HL-60/S4 treated with retinoic acid at 250 ng/mL for 4 days and 3 days (cell line): Measurements from ENCODE around the gene EEF1A2.

Source experiments
- in situ Hi-C: fragments of 300-500 bp; cut with MboI; formaldehyde crosslinking; loops from 2 replicates; pipeline ENCODE4 v1.7.0; 2022; ENCODE audit warnings: low sequenced_read_pairs

Gene EEF1A2

GRCh38 chr20:63537525-63538203 lies 38.8 kb upstream of the EEF1A2 start:
- in situ Hi-C loops: no loop called here

GRCh38 chr20:63536997-63537524 lies 38.2 kb upstream of the EEF1A2 start, which contains the start of gene PTK6:
Gene PTK6 (minus strand): TSS chr20:63537376. CDS start chr20:63537314, 62 bp downstream.
- in situ Hi-C loops: no loop called here

- in situ Hi-C loops: no loop called here
Measured at GRCh38 chr20:63536241-63536977, 37.5 kb upstream of the EEF1A2 start.

GRCh38 chr20:63534831-63535651 lies 36.2 kb upstream of the EEF1A2 start:
- in situ Hi-C loops: no loop called here

- in situ Hi-C loops: no loop called here
Measured at GRCh38 chr20:63534427-63534830, 35.5 kb upstream of the EEF1A2 start.

GRCh38 chr20:63533871-63534393 lies 35.0 kb upstream of the EEF1A2 start:
- in situ Hi-C loops: no loop called here

- in situ Hi-C loops: no loop called here
Measured at GRCh38 chr20:63533388-63533787, 34.5 kb upstream of the EEF1A2 start.

- in situ Hi-C loops: no loop called here
Measured at GRCh38 chr20:63532449-63532971, 33.6 kb upstream of the EEF1A2 start.

- in situ Hi-C loops: no loop called here
Measured at GRCh38 chr20:63531686-63532448, 33.0 kb upstream of the EEF1A2 start.

- in situ Hi-C loops: no loop called here
Measured at GRCh38 chr20:63530788-63531160, 31.9 kb upstream of the EEF1A2 start.

GRCh38 chr20:63529861-63530787 lies 31.2 kb upstream of the EEF1A2 start:
- in situ Hi-C loops: no loop called here

- in situ Hi-C loops: no loop called here
Measured at GRCh38 chr20:63529180-63529860, 30.4 kb upstream of the EEF1A2 start.

GRCh38 chr20:63527184-63527583 lies 28.3 kb upstream of the EEF1A2 start:
- in situ Hi-C loops: no loop called here

GRCh38 chr20:63525971-63526370 lies 27.1 kb upstream of the EEF1A2 start:
- in situ Hi-C loops: no loop called here

- in situ Hi-C loops: no loop called here
Measured at GRCh38 chr20:63525185-63525584, 26.3 kb upstream of the EEF1A2 start.

GRCh38 chr20:63522981-63523611 lies 24.2 kb upstream of the EEF1A2 start:
- in situ Hi-C loops: no loop called here

- in situ Hi-C loops: no loop called here
Measured at GRCh38 chr20:63522091-63522868, 23.4 kb upstream of the EEF1A2 start.
